ENCODE data around the gene RNF150. TPM values are rescaled to one million over a fixed set of nuclear protein-coding genes. Genes with fewer than 3 reads are reported as not detected.

The RNF150 gene
- total and polyA plus RNA-seq, 2 of the 4 experiments (the other 2 are of a cell fraction): 6.2 to 18.1 TPM

DNA sequence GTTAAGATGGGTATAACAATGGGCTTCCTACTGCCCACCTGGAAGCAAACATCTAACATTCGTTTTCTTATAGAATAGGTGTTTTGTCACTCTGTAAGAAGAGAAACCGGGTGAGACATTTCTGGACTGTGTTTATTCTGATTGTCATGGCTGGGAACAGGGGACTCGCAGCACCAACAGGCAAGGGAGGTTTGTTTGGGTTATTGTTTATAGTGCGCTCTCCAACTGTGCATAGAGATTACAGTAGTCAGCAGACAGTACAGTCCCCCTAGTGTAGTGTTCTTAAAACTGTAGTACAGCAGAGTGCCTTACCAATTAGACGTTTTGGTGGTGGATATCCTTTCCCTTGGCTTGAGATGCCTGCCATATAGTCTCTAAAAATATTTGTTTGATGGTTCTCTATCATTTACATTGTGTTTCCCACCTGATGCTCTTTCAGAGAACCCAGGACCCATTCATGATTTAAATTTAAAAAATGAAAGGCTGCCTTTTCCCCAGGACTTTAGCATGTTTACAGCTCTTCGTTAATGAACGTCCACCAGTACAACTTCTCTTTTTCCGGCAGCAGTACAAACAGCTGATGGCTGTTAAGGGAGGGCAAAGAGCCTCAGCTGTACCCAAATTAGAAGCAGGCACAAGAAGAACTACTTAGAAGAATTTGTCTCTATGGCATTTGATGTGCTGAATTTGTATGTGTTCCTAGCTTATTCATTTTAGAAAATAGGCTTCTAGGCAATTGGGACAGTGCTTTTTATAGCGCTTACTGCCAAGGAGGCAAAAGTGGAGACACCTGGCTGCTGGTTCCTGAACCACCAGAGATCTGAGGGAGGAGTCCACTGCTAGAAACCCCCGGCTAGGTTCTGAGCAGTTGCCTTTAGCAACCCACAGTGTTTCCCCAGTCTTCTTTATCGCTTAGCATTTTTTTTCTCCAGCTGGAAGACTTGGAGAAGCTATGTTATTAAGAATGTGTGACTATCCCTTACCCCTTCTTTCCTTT lies 1.0 kb upstream of the RNF150 start (continued):
- TF ChIP-seq RFX5 (IDR thresholded peaks at IDR 0.05; ENCODE audit: low read depth, low read length) (no peak), BHLHE40 (IDR thresholded peaks at IDR 0.05; ENCODE audit: low read depth, low read length) (no peak), MAFK (IDR thresholded peaks at IDR 0.05; ENCODE audit: low read depth, low read length) (no peak), FOS (IDR thresholded peaks at IDR 0.05; ENCODE audit: low read depth, low read length) (no peak)
